ENCODE measurements around the gene CHMP4B.

The CHMP4B gene

GRCh38 chr20:33861458-33861857 lies 50.3 kb downstream of the CHMP4B start:
- Histone ChIP-seq H3K27ac (ENCODE audit: low read length) (no peak overlapping the region), H3K4me3 (ENCODE audit: low read length) (no peak overlapping the region), H3K36me3 (ENCODE audit: control insufficient read depth, insufficient read depth, low read length) (no peaks in the 10 kb centered on the region), H3K9me3 (ENCODE audit: control insufficient read depth, insufficient read depth, low read length) (no peaks in the 10 kb centered on the region), H3K4me1 (ENCODE audit: control insufficient read depth, insufficient read depth, low read length) (peaks cover 5% of the 10 kb centered on the region), H3K27me3 (ENCODE audit: control insufficient read depth, insufficient read depth, low read length) (no peaks in the 10 kb centered on the region)
- DNase-seq (ENCODE audit: low read depth, low spot score): no peak
- WGBS (ENCODE audit: insufficient coverage, insufficient read length): no CpG with 5 or more reads among the region's 9 CpGs

- Histone ChIP-seq H3K27ac (ENCODE audit: low read length) (no peak overlapping the region), H3K27me3 (ENCODE audit: control insufficient read depth, insufficient read depth, low read length) (no peaks in the 10 kb centered on the region), H3K36me3 (ENCODE audit: control insufficient read depth, insufficient read depth, low read length) (no peaks in the 10 kb centered on the region), H3K4me1 (ENCODE audit: control insufficient read depth, insufficient read depth, low read length) (peaks cover 5% of the 10 kb centered on the region), H3K9me3 (ENCODE audit: control insufficient read depth, insufficient read depth, low read length) (no peaks in the 10 kb centered on the region), H3K4me3 (ENCODE audit: low read length) (peak overlapping the region; percentile 24; the same call in 1 of the 2 replicates)
- WGBS (ENCODE audit: insufficient coverage, insufficient read length): no CpG with 5 or more reads among the region's 32 CpGs
- peak; percentile 31 for DNase-seq (ENCODE audit: low read depth, low spot score)
These were observed 51.7 kb downstream of the CHMP4B start for GRCh38 chr20:33862709-33863403.

GRCh38 chr20:33863440-33864323 lies 52.5 kb downstream of the CHMP4B start:
- Histone ChIP-seq H3K9me3 (ENCODE audit: control insufficient read depth, insufficient read depth, low read length) (no peaks in the 10 kb centered on the region), H3K27me3 (ENCODE audit: control insufficient read depth, insufficient read depth, low read length) (no peaks in the 10 kb centered on the region), H3K36me3 (ENCODE audit: control insufficient read depth, insufficient read depth, low read length) (no peaks in the 10 kb centered on the region), H3K4me1 (ENCODE audit: control insufficient read depth, insufficient read depth, low read length) (peaks cover 5% of the 10 kb centered on the region), H3K4me3 (ENCODE audit: low read length) (no peak overlapping the region), H3K27ac (ENCODE audit: low read length) (no peak overlapping the region)
- DNase-seq (ENCODE audit: low read depth, low spot score): no peak
- WGBS (ENCODE audit: insufficient coverage, insufficient read length): no CpG with 5 or more reads among the region's 7 CpGs

- Histone ChIP-seq H3K9me3 (ENCODE audit: control insufficient read depth, insufficient read depth, low read length) (no peaks in the 10 kb centered on the region), H3K4me3 (ENCODE audit: low read length) (no peak overlapping the region), H3K27ac (ENCODE audit: low read length) (no peak overlapping the region), H3K36me3 (ENCODE audit: control insufficient read depth, insufficient read depth, low read length) (no peaks in the 10 kb centered on the region), H3K27me3 (ENCODE audit: control insufficient read depth, insufficient read depth, low read length) (no peaks in the 10 kb centered on the region), H3K4me1 (ENCODE audit: control insufficient read depth, insufficient read depth, low read length) (peaks cover 5% of the 10 kb centered on the region)
- no peak for DNase-seq (ENCODE audit: low read depth, low spot score)
- WGBS (ENCODE audit: insufficient coverage, insufficient read length): no CpG with 5 or more reads among the region's 15 CpGs
These were observed 53.3 kb downstream of the CHMP4B start for GRCh38 chr20:33864324-33864963.

GRCh38 chr20:33865761-33866370 lies 54.7 kb downstream of the CHMP4B start:
- no CpG with 5 or more reads among the region's 13 CpGs for WGBS (ENCODE audit: insufficient coverage, insufficient read length)
- H3K27me3 ChIP-seq (ENCODE audit: control insufficient read depth, insufficient read depth, low read length): no peaks in the 10 kb centered on the region
- DNase-seq (ENCODE audit: low read depth, low spot score): no peak

GRCh38 chr20:33866398-33867100 lies 55.4 kb downstream of the CHMP4B start:
- H3K4me1 ChIP-seq (ENCODE audit: control insufficient read depth, insufficient read depth, low read length): peaks cover 5% of the 10 kb centered on the region
- H3K36me3 ChIP-seq (ENCODE audit: control insufficient read depth, insufficient read depth, low read length): no peaks in the 10 kb centered on the region
- no peak overlapping the region for H3K4me3 ChIP-seq (ENCODE audit: low read length)
- no peak for DNase-seq (ENCODE audit: low read depth, low spot score)
- WGBS (ENCODE audit: insufficient coverage, insufficient read length): no CpG with 5 or more reads among the region's 11 CpGs
- H3K27ac ChIP-seq (ENCODE audit: low read length): no peak overlapping the region
- no peaks in the 10 kb centered on the region for H3K27me3 ChIP-seq (ENCODE audit: control insufficient read depth, insufficient read depth, low read length)
- no peaks in the 10 kb centered on the region for H3K9me3 ChIP-seq (ENCODE audit: control insufficient read depth, insufficient read depth, low read length)

More at GRCh38 chr20:33865761-33866370, 54.7 kb downstream of the CHMP4B start:
- H3K36me3 ChIP-seq (ENCODE audit: control insufficient read depth, insufficient read depth, low read length): no peaks in the 10 kb centered on the region
- no peak overlapping the region for H3K4me3 ChIP-seq (ENCODE audit: low read length)
- no peaks in the 10 kb centered on the region for H3K9me3 ChIP-seq (ENCODE audit: control insufficient read depth, insufficient read depth, low read length)
- peaks cover 5% of the 10 kb centered on the region for H3K4me1 ChIP-seq (ENCODE audit: control insufficient read depth, insufficient read depth, low read length)
- no peak overlapping the region for H3K27ac ChIP-seq (ENCODE audit: low read length)

- no CpG with 5 or more reads among the region's 7 CpGs for WGBS (ENCODE audit: insufficient coverage, insufficient read length)
- no peaks in the 10 kb centered on the region for H3K27me3 ChIP-seq (ENCODE audit: control insufficient read depth, insufficient read depth, low read length)
- H3K4me1 ChIP-seq (ENCODE audit: control insufficient read depth, insufficient read depth, low read length): peaks cover 4% of the 10 kb centered on the region
These were observed 56.9 kb downstream of the CHMP4B start for GRCh38 chr20:33868042-33868441.

GRCh38 chr20:33868595-33868994 lies 57.4 kb downstream of the CHMP4B start:
- Histone ChIP-seq H3K27me3 (ENCODE audit: control insufficient read depth, insufficient read depth, low read length) (no peaks in the 10 kb centered on the region), H3K9me3 (ENCODE audit: control insufficient read depth, insufficient read depth, low read length) (no peaks in the 10 kb centered on the region), H3K4me3 (ENCODE audit: low read length) (no peak overlapping the region), H3K4me1 (ENCODE audit: control insufficient read depth, insufficient read depth, low read length) (no peaks in the 10 kb centered on the region; the same call in 1 of the 2 replicates), H3K27ac (ENCODE audit: low read length) (no peak overlapping the region), H3K36me3 (ENCODE audit: control insufficient read depth, insufficient read depth, low read length) (no peaks in the 10 kb centered on the region)
- DNase-seq (ENCODE audit: low read depth, low spot score): no peak
- WGBS (ENCODE audit: insufficient coverage, insufficient read length): no CpG with 5 or more reads among the region's 6 CpGs

More at GRCh38 chr20:33868042-33868441, 56.9 kb downstream of the CHMP4B start:
- Histone ChIP-seq H3K36me3 (ENCODE audit: control insufficient read depth, insufficient read depth, low read length) (no peaks in the 10 kb centered on the region), H3K27ac (ENCODE audit: low read length) (no peak overlapping the region), H3K9me3 (ENCODE audit: control insufficient read depth, insufficient read depth, low read length) (no peaks in the 10 kb centered on the region), H3K4me3 (ENCODE audit: low read length) (no peak overlapping the region)
- no peak for DNase-seq (ENCODE audit: low read depth, low spot score)

GRCh38 chr20:33869283-33869682 lies 58.1 kb downstream of the CHMP4B start:
- WGBS (ENCODE audit: insufficient coverage, insufficient read length): no CpG with 5 or more reads among the region's 5 CpGs
- Histone ChIP-seq H3K36me3 (ENCODE audit: control insufficient read depth, insufficient read depth, low read length) (no peaks in the 10 kb centered on the region), H3K27me3 (ENCODE audit: control insufficient read depth, insufficient read depth, low read length) (no peaks in the 10 kb centered on the region), H3K4me3 (ENCODE audit: low read length) (no peak overlapping the region), H3K9me3 (ENCODE audit: control insufficient read depth, insufficient read depth, low read length) (no peaks in the 10 kb centered on the region), H3K27ac (ENCODE audit: low read length) (no peak overlapping the region), H3K4me1 (ENCODE audit: control insufficient read depth, insufficient read depth, low read length) (no peaks in the 10 kb centered on the region; the same call in 1 of the 2 replicates)
- DNase-seq (ENCODE audit: low read depth, low spot score): no peak

Data from iPS DF 6.9 (cell line).